GM21515 (cell line): ENCODE measurements around the gene ENTPD7.
"Not testable (repeated sequence)": the region's sequence is repeated elsewhere in the genome, so short reads cannot be mapped to it uniquely, and the experiment has no call there.

Experiments
- ATAC-seq: cut with Tn5 transposase; IDR thresholded peaks from one replicate; pipeline ENCODE4 v1.9.1; 2021; ENCODE audit not compliant: unreplicated experiment

ENTPD7 gene

DNA sequence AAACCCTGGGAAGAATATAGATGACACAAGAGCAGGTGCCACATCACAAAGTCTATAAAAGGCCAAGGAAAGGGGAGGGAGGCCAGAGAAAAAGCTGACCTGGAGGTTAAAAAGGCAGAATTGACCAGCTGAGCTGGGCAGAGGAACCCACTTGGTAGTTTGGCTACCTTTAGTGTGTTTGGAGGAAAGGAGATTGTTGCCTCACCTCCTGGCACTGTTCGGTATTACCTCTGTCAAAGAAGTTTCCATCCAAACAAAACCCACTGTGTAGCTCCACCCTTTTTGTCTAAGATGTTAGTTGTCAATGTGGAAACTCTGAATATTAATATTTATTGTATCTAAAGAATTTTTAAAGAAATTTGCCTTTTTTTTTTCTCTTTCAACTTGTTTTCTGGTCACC is 23.4 kb downstream of the ENTPD7 start:
- ATAC-seq: no peak

DNA sequence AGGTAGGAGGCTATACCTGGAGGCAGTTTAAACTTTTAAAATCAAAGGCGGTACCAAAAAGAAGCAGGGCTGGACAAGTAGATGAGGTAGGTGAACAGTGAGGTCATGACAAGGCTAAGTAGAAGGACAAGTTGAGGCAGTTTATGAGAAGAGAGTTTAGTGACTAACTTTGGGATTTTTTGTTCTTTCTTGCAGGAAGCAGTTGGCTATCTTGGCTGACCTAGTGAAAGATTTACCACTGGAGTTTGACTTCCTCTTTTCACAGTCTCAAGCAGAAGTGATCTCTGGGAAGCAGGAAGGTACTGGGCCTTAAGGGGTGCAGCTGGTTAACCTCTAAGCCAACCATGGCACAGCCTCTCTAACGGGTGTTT is 26.3 kb downstream of the ENTPD7 start:
- ATAC-seq: peak; percentile 78

DNA sequence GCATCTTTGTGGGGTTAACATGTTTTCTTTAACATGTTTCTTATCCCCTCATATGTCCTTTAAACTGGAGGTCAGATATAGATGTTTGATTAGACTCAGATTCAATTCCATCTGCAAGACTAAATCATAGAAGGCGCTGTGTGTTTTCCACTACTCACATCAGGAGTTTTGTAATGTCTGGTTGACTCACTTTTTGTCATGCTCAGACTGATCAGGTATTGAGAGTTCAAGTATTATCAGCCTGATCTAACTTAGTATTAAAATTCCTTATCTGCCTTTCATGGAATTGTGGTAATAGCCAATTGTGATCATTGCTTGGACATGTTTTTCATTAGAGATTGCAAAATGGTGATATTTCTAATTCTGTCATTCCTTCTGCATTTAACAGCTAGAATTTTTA is 30.2 kb downstream of the ENTPD7 start:
- no peak for ATAC-seq

- no peak for ATAC-seq
Measured at GRCh38 chr10:99693933-99694583, 34.7 kb downstream of the ENTPD7 start.

DNA sequence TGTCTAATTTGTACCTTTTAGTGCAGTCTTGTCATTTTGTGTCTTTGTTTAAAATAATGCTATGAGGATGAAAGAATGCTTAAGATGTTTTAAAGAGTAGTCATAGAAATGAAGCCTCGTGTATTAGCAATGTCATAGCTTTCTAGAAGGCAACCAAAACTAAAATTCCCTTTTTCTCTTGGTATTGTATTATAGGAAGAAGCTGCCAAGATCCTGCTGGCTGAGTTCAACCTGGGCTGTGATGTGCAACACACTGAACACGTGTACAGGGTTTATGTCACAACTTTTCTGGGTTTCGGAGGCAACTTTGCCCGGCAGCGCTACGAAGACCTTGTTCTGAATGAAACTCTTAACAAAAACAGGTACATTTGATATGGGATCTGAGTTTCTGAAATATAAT is 36.5 kb downstream of the ENTPD7 start:
- ATAC-seq: no peak

- no peak for ATAC-seq
Measured at GRCh38 chr10:99698504-99699080, 39.3 kb downstream of the ENTPD7 start.

DNA sequence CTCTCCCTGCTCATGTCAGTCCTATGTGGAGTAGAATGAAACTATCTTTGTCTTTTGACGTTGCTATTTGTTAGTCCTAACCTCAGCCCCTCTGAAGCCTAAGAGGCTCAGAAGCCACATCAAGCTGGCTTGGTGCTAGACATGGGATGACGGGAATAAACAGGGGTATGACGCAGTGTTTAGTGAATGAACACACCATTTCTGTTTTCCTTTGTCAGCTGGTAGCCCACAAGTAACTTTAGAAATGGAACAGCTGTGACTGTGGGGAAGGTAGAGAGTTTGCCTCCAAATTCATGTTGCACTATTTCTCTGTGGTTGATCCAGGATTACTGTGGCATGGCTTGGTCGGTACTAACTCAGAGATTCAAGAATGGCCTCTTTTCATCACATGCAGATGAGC is 41.3 kb downstream of the ENTPD7 start:
- no peak for ATAC-seq

- ATAC-seq: no peak
Measured at GRCh38 chr10:99708428-99709012, 49.2 kb downstream of the ENTPD7 start.

GRCh38 chr10:99709480-99710229 is 50.3 kb downstream of the ENTPD7 start:
- no peak for ATAC-seq

- no peak for ATAC-seq
Measured at GRCh38 chr10:99711129-99711719, 51.9 kb downstream of the ENTPD7 start.

- ATAC-seq: no peak
Measured at GRCh38 chr10:99714446-99714845, 55.1 kb downstream of the ENTPD7 start.

DNA sequence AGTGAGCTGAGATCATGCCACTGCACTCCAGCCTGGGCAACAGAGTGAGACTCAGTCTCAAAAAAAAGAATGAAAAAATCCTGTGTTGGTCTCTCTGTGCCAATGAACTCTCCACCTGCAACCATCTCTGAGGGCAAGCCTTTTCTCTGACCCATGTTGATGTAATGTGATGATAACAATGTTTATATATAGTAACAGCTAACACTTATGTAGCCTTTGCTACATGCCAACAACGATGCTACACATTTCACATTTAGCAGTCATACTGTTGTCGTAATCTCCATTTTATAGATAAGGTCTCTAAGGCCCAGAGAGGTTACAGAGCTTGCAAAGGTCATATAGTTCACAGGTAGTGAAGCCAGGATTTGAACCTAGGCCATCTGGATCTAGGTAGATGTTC is 61.1 kb downstream of the ENTPD7 start:
- ATAC-seq: no peak

DNA sequence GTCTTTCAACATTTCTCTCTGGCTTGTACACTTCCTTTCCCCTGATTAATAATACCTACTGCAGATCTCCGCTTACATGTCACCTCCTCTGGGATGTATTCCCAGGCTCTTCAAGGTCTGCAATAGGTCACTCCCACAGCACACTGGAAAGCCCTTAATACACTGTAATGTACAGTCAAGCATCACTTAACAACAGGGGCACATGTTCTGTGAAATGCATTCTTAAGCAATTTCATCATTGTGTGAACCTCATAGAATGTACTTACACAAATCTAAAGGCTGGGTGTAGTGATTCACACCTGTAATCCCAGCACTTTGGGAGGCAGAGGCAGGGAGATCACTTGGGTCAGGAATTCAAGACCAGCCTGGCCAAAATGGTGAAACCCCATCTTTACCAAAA is 70.7 kb downstream of the ENTPD7 start:
- ATAC-seq: no peak

DNA sequence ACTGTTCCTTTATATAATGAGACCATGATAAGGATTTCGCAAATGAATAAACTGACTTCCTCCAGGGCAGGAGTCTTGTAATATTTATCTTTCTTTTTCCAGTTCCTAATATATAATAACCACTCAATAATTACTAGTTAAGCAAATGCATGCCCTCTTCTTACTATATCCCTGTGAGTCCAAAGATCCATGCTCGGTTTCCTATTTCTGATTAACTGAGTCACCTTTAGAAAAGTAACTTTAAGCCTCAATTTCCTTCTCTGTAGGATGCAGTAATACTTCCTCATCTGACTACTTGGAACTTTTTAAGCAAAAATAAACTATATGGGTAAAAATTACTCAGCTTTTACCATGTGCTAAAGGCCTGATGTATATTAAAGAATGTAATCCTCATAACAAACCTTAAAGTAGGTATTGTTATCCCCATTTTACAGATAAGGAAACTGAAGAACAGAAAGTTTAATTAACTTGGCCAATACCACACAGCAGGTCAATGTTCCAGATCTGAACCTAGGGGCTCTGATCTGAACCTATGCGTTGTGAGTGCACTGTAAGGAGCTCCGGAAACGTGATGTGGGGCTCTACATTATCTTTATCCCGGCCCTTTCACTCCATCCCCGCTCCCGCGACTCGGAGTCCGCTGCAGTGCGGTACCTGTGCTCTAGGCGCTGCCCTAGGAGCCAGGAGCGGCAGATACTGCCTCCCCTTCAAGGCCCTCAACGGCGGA is 72.2 kb downstream of the ENTPD7 start:
- no peak for ATAC-seq

- ATAC-seq: peak; percentile 88
Measured at GRCh38 chr10:99732033-99732842, 72.9 kb downstream of the ENTPD7 start, which contains the start of the genes COX15 and CUTC. Gene COX15, minus strand, starts transcription at chr10:99732127. Its CDS starts 78 bp downstream, at chr10:99732049. Gene CUTC, plus strand, starts transcription at chr10:99732234. Its CDS starts 115 bp downstream, at chr10:99732349.

DNA sequence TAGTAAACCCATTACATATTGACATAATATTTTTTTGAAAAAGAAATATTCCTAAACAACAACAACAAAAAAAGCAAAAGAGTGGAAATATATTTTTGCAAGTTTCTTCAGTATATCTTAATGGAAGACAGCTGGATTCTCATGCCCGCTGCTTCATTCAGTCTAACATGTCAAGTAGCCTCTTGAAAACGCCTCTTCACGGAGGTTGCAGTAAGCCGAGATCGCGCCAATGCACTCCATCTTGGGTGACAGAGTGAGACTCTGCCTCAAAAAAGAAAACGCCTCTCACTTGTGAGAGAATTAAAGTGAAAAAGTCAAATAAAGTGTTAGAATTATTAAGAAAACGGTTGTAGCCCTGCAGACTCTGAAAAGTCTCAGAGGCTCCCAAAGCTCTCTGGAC is 74.1 kb downstream of the ENTPD7 start:
- no peak for ATAC-seq

GRCh38 chr10:99734111-99734510 is 74.8 kb downstream of the ENTPD7 start:
- not testable (repeated sequence) for ATAC-seq

- ATAC-seq: no peak
Measured at GRCh38 chr10:99740260-99740659, 81.0 kb downstream of the ENTPD7 start.

GRCh38 chr10:99740933-99741559 is 81.7 kb downstream of the ENTPD7 start:
- no peak for ATAC-seq
